Thyroid gland (tissue), 4 donors: ENCODE data around the gene COPB1.

ENCODE experiments used
- POLR2A ChIP-seq, 2 donors: fragments of 450-650 bp; IDR thresholded peaks; one replicate each; pipeline ENCODE4 v1.6.1; 2017; ENCODE audit warnings: antibody characterized with exemption in 2 of 2, mild to moderate bottlenecking in 2 of 2, moderate library complexity in 1 of 2
- TF ChIP-seq, protein P1 (sequence below), 6 experiments: fragments of 200-600 bp in 3 of 6; fragments of 450-650 bp in 3 of 6; sonication (generic) in 3 of 6; IDR thresholded peaks; one replicate each; pipeline ENCODE4 v1.5.1; 2016 to 2019; ENCODE audit warnings: antibody characterized with exemption in 6 of 6, mild to moderate bottlenecking in 2 of 6, inconsistent platforms in 1 of 6, moderate library complexity in 1 of 6

DNA sequence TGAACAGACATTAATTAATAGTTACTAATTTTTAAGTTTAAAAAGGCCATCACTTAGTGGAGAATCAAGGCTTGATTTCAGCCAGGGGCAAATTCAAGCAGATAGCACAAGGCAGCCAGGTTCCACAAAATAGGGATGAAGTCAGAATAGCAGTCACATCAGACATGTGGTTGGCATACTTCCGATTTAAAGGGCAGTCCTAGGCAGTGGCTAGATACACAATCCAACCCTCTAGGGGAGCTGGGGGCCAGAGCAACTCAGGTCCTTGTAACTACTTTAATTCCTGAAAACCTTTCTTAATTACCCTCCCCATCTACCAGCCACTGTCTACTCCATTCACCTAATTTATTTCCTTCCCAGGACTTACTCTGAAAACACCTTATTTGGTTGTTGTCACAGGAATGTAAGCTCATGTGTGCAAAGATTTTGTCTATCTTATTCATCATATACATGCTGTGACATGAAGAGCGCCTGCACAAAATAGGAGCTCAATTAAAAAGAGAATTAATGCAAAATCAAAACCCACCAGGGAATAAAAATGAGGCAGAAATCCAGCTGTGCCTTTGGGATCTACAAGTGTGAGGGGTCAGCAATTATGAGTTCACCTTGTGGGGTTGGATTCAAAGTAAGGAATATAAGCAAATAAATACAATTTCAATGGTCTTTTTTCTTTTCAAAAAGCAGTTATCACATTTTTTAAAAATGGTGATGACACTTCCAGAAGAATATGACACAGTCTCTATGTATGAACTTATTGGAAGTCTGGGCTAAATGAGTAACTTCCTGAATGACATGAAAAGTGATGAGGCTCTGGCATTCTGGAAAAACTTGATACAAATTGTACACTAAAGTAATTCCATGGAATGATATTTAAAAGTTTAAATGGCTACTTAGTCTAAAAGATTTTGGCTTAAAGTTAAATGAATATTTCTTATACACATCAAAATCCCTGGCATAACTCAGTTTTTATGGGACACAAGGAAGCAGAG lies 53.8 kb downstream of the COPB1 start:
- TF ChIP-seq, protein P1, sequence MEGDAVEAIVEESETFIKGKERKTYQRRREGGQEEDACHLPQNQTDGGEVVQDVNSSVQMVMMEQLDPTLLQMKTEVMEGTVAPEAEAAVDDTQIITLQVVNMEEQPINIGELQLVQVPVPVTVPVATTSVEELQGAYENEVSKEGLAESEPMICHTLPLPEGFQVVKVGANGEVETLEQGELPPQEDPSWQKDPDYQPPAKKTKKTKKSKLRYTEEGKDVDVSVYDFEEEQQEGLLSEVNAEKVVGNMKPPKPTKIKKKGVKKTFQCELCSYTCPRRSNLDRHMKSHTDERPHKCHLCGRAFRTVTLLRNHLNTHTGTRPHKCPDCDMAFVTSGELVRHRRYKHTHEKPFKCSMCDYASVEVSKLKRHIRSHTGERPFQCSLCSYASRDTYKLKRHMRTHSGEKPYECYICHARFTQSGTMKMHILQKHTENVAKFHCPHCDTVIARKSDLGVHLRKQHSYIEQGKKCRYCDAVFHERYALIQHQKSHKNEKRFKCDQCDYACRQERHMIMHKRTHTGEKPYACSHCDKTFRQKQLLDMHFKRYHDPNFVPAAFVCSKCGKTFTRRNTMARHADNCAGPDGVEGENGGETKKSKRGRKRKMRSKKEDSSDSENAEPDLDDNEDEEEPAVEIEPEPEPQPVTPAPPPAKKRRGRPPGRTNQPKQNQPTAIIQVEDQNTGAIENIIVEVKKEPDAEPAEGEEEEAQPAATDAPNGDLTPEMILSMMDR (IDR thresholded peaks at IDR 0.05) = no peak
- TF ChIP-seq POLR2A (IDR thresholded peaks at IDR 0.05) = no peak
